Right lobe of liver (tissue), 4 donors: ENCODE data around the gene FLT1.

ENCODE experiments used
- POLR2A ChIP-seq: fragments of 450-650 bp; IDR thresholded peaks from one replicate; pipeline ENCODE4 v1.6.1; 2017; ENCODE audit warnings: antibody characterized with exemption, mild to moderate bottlenecking
- TF ChIP-seq, protein P1 (sequence below), 4 donors: fragments of 200-600 bp in 3 of 4; fragments of 450-650 bp in 1 of 4; IDR thresholded peaks; one replicate each; pipeline versions ENCODE4 v1.5.1 to v1.8.0; 2016 to 2022; ENCODE audit warnings: antibody characterized with exemption in 4 of 4, mild to moderate bottlenecking in 2 of 4
- donor health status: DM: no; HTN: no; CAD: no.
- donor health status: DM: no; HTN: no; CAD: no.
- donor health status: DM: no; HTN: yes; CAD: no.

DNA sequence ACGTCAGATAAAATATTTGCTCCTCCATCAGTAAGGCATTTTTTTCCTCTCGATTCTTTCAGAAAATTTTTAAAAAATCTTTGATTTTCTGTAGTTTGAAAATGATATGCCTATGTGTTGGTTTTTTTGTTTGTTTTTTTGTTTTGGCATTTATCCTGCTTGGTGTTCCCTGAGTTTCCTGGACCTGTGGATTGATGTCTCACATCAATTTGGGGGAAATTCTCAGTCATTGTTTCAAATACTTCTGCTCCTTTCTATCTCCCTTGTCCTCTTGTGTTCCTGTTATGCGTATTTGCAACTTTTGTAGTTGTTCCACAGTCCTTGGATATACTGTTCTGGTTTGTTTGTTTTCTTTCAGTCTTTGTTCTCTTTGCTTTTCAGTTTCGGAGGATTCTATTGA is 18.8 kb upstream of the FLT1 start:
- TF ChIP-seq, protein P1, sequence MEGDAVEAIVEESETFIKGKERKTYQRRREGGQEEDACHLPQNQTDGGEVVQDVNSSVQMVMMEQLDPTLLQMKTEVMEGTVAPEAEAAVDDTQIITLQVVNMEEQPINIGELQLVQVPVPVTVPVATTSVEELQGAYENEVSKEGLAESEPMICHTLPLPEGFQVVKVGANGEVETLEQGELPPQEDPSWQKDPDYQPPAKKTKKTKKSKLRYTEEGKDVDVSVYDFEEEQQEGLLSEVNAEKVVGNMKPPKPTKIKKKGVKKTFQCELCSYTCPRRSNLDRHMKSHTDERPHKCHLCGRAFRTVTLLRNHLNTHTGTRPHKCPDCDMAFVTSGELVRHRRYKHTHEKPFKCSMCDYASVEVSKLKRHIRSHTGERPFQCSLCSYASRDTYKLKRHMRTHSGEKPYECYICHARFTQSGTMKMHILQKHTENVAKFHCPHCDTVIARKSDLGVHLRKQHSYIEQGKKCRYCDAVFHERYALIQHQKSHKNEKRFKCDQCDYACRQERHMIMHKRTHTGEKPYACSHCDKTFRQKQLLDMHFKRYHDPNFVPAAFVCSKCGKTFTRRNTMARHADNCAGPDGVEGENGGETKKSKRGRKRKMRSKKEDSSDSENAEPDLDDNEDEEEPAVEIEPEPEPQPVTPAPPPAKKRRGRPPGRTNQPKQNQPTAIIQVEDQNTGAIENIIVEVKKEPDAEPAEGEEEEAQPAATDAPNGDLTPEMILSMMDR (IDR thresholded peaks at IDR 0.05), result no peak
- no peak for TF ChIP-seq POLR2A
